Measurements from ENCODE around the gene PRPS1L1. TPM values are rescaled to one million over a fixed set of nuclear protein-coding genes. Genes with fewer than 3 reads are reported as not detected.

Gene PRPS1L1
- total RNA-seq, 1 experiment from 2014 or later, result not detected

GRCh38 chr7:18053177-18053928 lies 25.7 kb upstream of the PRPS1L1 start:
- Mint-ChIP-seq H3K36me3 (no peaks in the 10 kb centered on the region), H3K4me1 (peaks cover 1% of the 10 kb centered on the region; the same call in 1 of the 2 replicates), H3K27me3 (ENCODE audit: low read depth) (no peaks in the 10 kb centered on the region), H3K27ac (no peak overlapping the region), H3K4me3 (no peak overlapping the region), H3K9me3 (no peaks in the 10 kb centered on the region)
- POLR2A ChIA-PET, result no interaction called here
- ATAC-seq, result no peak
- TF ChIP-seq ZMAT4 (CRISPR knock-in tag; IDR thresholded peaks at IDR 0.05), result no peak
- TF ChIP-seq, protein P1, sequence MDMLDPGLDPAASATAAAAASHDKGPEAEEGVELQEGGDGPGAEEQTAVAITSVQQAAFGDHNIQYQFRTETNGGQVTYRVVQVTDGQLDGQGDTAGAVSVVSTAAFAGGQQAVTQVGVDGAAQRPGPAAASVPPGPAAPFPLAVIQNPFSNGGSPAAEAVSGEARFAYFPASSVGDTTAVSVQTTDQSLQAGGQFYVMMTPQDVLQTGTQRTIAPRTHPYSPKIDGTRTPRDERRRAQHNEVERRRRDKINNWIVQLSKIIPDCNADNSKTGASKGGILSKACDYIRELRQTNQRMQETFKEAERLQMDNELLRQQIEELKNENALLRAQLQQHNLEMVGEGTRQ (CRISPR knock-in tag; IDR thresholded peaks at IDR 0.05), result no peak
- no peak for TF ChIP-seq RELA (CRISPR knock-in tag; IDR thresholded peaks at IDR 0.05; ENCODE audit: borderline replicate concordance)
- DNase-seq (ENCODE audit: low spot score), result no peak
- CTCF ChIA-PET, result no interaction called here

DNA sequence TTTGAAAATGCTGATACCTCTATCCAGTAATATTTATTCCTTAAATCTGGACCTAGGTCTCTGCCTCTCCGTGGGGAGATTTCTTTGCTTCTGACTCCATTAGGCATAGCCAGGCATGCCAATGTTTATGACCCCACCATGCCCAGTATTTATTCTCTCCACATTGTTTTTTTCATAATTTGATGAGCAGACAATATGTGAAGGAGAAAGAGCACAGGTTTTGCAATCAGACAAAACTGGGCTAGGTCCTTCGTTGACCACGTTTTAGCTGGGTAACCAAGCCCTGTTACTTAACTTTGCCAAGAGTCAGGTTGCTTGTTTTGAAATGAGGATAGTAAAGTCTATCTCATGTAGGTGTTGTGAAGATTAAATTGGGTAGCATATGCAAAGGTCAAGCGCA lies 21.6 kb upstream of the PRPS1L1 start:
- H3K4me3 Mint-ChIP-seq, result no peak overlapping the region
- H3K9me3 Mint-ChIP-seq, result no peaks in the 10 kb centered on the region
- no peak for TF ChIP-seq ATF6 (CRISPR knock-in tag; IDR thresholded peaks at IDR 0.05)
- no peak for TF ChIP-seq GTF2I (CRISPR knock-in tag; conservative IDR thresholded peaks at IDR 0.05)
- TF ChIP-seq, protein P2, sequence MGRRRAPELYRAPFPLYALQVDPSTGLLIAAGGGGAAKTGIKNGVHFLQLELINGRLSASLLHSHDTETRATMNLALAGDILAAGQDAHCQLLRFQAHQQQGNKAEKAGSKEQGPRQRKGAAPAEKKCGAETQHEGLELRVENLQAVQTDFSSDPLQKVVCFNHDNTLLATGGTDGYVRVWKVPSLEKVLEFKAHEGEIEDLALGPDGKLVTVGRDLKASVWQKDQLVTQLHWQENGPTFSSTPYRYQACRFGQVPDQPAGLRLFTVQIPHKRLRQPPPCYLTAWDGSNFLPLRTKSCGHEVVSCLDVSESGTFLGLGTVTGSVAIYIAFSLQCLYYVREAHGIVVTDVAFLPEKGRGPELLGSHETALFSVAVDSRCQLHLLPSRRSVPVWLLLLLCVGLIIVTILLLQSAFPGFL (CRISPR knock-in tag; IDR thresholded peaks at IDR 0.05; ENCODE audit: borderline replicate concordance), result no peak
- no peak for TF ChIP-seq HMGA2 (CRISPR knock-in tag; IDR thresholded peaks at IDR 0.05)
- TF ChIP-seq, protein P3, sequence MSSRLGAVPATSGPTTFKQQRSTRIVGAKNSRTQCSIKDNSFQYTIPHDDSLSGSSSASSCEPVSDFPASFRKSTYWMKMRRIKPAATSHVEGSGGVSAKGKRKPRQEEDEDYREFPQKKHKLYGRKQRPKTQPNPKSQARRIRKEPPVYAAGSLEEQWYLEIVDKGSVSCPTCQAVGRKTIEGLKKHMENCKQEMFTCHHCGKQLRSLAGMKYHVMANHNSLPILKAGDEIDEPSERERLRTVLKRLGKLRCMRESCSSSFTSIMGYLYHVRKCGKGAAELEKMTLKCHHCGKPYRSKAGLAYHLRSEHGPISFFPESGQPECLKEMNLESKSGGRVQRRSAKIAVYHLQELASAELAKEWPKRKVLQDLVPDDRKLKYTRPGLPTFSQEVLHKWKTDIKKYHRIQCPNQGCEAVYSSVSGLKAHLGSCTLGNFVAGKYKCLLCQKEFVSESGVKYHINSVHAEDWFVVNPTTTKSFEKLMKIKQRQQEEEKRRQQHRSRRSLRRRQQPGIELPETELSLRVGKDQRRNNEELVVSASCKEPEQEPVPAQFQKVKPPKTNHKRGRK (CRISPR knock-in tag; IDR thresholded peaks at IDR 0.05; ENCODE audit: borderline replicate concordance), result no peak
- H3K4me1 Mint-ChIP-seq, result no peaks in the 10 kb centered on the region
- H3K27ac Mint-ChIP-seq, result no peak overlapping the region
- ChIA-PET POLR2A (no interaction called here), CTCF (no interaction called here)
- no peak for DNase-seq (ENCODE audit: low spot score)
- no peaks in the 10 kb centered on the region for H3K27me3 Mint-ChIP-seq (ENCODE audit: low read depth)
- no peak for ATAC-seq
- H3K36me3 Mint-ChIP-seq, result no peaks in the 10 kb centered on the region

DNA sequence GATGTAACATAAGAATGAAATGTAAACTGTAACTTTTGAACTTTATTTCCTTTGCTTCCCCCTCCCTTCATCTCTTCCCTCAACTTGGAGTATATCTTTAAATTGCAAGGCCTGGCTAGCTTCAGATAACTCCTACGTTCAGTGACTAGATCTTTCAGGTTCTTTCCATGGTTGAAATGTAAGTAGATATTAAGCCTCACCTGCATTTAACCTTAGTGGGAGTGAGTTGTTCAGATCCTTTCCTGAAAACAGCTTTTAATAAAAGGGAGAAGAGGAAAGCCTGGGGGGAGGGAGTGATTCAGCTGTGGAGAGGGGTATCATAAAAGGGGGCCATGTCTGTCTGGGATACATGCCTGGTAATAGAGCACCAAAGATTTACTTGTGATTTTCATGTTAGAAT lies 19.0 kb upstream of the PRPS1L1 start:
- Mint-ChIP-seq H3K4me3 (no peak overlapping the region), H3K4me1 (no peaks in the 10 kb centered on the region), H3K27me3 (ENCODE audit: low read depth) (no peaks in the 10 kb centered on the region), H3K9me3 (peaks cover 7% of the 10 kb centered on the region), H3K27ac (no peak overlapping the region), H3K36me3 (no peaks in the 10 kb centered on the region)
- ChIA-PET POLR2A (no interaction called here), CTCF (interaction anchor here (1.4 kb wide), 1 partner anchor 17 kb away, joined by 4 read pairs; no protein-coding TSS in a partner anchor)
- no peak for ATAC-seq
- no peak for DNase-seq (ENCODE audit: low spot score)
- TF ChIP-seq MAX (CRISPR knock-in tag; IDR thresholded peaks at IDR 0.05) (no peak), IRF2 (CRISPR knock-in tag; IDR thresholded peaks at IDR 0.05; ENCODE audit: borderline replicate concordance, low read depth) (no peak), KAT7 (CRISPR knock-in tag; IDR thresholded peaks at IDR 0.05; ENCODE audit: borderline replicate concordance) (no peak), ZNF263 (CRISPR knock-in tag; IDR thresholded peaks at IDR 0.05; ENCODE audit: low read depth) (no peak), ELF4 (CRISPR knock-in tag; IDR thresholded peaks at IDR 0.05; ENCODE audit: low read depth) (no peak), SMAD3 (CRISPR knock-in tag; IDR thresholded peaks at IDR 0.05; ENCODE audit: borderline replicate concordance) (no peak), GRHL2 (CRISPR knock-in tag; IDR thresholded peaks at IDR 0.05; ENCODE audit: insufficient replicate concordance, severe bottlenecking) (no peak), ZNF138 (CRISPR knock-in tag; conservative IDR thresholded peaks at IDR 0.05) (no peak)
- TF ChIP-seq, protein P4, sequence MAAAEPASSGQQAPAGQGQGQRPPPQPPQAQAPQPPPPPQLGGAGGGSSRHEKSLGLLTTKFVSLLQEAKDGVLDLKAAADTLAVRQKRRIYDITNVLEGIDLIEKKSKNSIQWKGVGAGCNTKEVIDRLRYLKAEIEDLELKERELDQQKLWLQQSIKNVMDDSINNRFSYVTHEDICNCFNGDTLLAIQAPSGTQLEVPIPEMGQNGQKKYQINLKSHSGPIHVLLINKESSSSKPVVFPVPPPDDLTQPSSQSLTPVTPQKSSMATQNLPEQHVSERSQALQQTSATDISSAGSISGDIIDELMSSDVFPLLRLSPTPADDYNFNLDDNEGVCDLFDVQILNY (CRISPR knock-in tag; IDR thresholded peaks at IDR 0.05), result no peak
- TF ChIP-seq, protein P5, sequence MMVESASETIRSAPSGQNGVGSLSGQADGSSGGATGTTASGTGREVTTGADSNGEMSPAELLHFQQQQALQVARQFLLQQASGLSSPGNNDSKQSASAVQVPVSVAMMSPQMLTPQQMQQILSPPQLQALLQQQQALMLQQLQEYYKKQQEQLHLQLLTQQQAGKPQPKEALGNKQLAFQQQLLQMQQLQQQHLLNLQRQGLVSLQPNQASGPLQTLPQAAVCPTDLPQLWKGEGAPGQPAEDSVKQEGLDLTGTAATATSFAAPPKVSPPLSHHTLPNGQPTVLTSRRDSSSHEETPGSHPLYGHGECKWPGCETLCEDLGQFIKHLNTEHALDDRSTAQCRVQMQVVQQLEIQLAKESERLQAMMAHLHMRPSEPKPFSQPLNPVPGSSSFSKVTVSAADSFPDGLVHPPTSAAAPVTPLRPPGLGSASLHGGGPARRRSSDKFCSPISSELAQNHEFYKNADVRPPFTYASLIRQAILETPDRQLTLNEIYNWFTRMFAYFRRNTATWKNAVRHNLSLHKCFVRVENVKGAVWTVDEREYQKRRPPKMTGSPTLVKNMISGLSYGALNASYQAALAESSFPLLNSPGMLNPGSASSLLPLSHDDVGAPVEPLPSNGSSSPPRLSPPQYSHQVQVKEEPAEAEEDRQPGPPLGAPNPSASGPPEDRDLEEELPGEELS (CRISPR knock-in tag; IDR thresholded peaks at IDR 0.05), result no peak
